BE2C (cell line): ENCODE results near the gene RIMBP2.
A peak's percentile ranks its signal among the peaks of the same experiment; 100 is the strongest.

Experiments
- DNase-seq: peaks from one replicate; pipeline ENCODE4 v3.0.0-alpha.2; 2020
- H3K27me3 ChIP-seq: fragments of 250-450 bp; sonication (Bioruptor Pico); 2 replicates; pipeline ENCODE4 v1.5.1; 2020; ENCODE audit warnings: mild to moderate bottlenecking
- H3K36me3 ChIP-seq: fragments of 250-450 bp; sonication (Bioruptor Pico); 2 replicates; pipeline ENCODE4 v1.5.1; 2020; ENCODE audit warnings: mild to moderate bottlenecking
- H3K4me1 ChIP-seq: fragments of 250-450 bp; sonication (Bioruptor Pico); 2 replicates; pipeline ENCODE4 v1.5.1; 2020
- H3K4me3 ChIP-seq: 2 replicates; pipeline ENCODE4 v1.5.1; 2011; ENCODE audit warnings: low read depth, low read length
- H3K9me3 ChIP-seq: fragments of 250-450 bp; sonication (Bioruptor Pico); 2 replicates; pipeline ENCODE4 v1.5.1; 2020
- CTCF ChIP-seq: IDR thresholded peaks from 2 replicates; pipeline ENCODE4 v1.5.1; 2012; ENCODE audit warnings: mild to moderate bottlenecking, low read depth, low read length

RIMBP2 gene

GRCh38 chr12:130619385-130620001 is 96.6 kb downstream of the RIMBP2 start:
- no peaks in the 10 kb centered on the region for H3K27me3 ChIP-seq
- H3K36me3 ChIP-seq = peaks cover 45% of the 10 kb centered on the region
- H3K9me3 ChIP-seq = no peaks in the 10 kb centered on the region
- H3K4me3 ChIP-seq = no peak overlapping the region
- no peak for TF ChIP-seq CTCF
- H3K4me1 ChIP-seq = peaks cover 58% of the 10 kb centered on the region
- DNase-seq = peak; percentile 70

GRCh38 chr12:130617219-130617618 is 98.9 kb downstream of the RIMBP2 start:
- Histone ChIP-seq H3K9me3 (no peaks in the 10 kb centered on the region), H3K4me1 (peaks cover 64% of the 10 kb centered on the region), H3K36me3 (peaks cover 57% of the 10 kb centered on the region), H3K4me3 (no peak overlapping the region), H3K27me3 (no peaks in the 10 kb centered on the region)
- peak; percentile 88 for DNase-seq
- TF ChIP-seq CTCF = no peak

- H3K36me3 ChIP-seq = peaks cover 67% of the 10 kb centered on the region
- peaks cover 57% of the 10 kb centered on the region for H3K4me1 ChIP-seq
- no peak for DNase-seq
- no peak overlapping the region for H3K4me3 ChIP-seq
- no peaks in the 10 kb centered on the region for H3K27me3 ChIP-seq
- no peak for TF ChIP-seq CTCF
- H3K9me3 ChIP-seq = no peaks in the 10 kb centered on the region
These were observed 100.2 kb downstream of the RIMBP2 start for GRCh38 chr12:130615861-130616345.

GRCh38 chr12:130614530-130614905 is 101.6 kb downstream of the RIMBP2 start:
- H3K27me3 ChIP-seq = no peaks in the 10 kb centered on the region
- H3K36me3 ChIP-seq = peaks cover 55% of the 10 kb centered on the region
- H3K9me3 ChIP-seq = no peaks in the 10 kb centered on the region
- H3K4me1 ChIP-seq = peaks cover 43% of the 10 kb centered on the region
- TF ChIP-seq CTCF = no peak
- DNase-seq = no peak
- H3K4me3 ChIP-seq = no peak overlapping the region

GRCh38 chr12:130613831-130614529 is 102.1 kb downstream of the RIMBP2 start:
- H3K4me1 ChIP-seq = peaks cover 42% of the 10 kb centered on the region
- no peak for TF ChIP-seq CTCF
- H3K36me3 ChIP-seq = peaks cover 56% of the 10 kb centered on the region
- no peaks in the 10 kb centered on the region for H3K9me3 ChIP-seq
- H3K4me3 ChIP-seq = no peak overlapping the region
- DNase-seq = no peak
- H3K27me3 ChIP-seq = no peaks in the 10 kb centered on the region

GRCh38 chr12:130613131-130613530 is 103.0 kb downstream of the RIMBP2 start:
- Histone ChIP-seq H3K4me1 (peaks cover 40% of the 10 kb centered on the region), H3K27me3 (no peaks in the 10 kb centered on the region), H3K9me3 (no peaks in the 10 kb centered on the region), H3K36me3 (peaks cover 56% of the 10 kb centered on the region), H3K4me3 (no peak overlapping the region)
- no peak for DNase-seq
- TF ChIP-seq CTCF = no peak
